ENCODE data around the gene SAP25. TPM values are rescaled to one million over a fixed set of nuclear protein-coding genes. Genes with fewer than 3 reads are reported as not detected.
A peak's percentile ranks its signal among the peaks of the same experiment; 100 is the strongest.

SAP25 gene
- total and polyA plus RNA-seq, 2 experiments from 2014 or later: not detected

DNA sequence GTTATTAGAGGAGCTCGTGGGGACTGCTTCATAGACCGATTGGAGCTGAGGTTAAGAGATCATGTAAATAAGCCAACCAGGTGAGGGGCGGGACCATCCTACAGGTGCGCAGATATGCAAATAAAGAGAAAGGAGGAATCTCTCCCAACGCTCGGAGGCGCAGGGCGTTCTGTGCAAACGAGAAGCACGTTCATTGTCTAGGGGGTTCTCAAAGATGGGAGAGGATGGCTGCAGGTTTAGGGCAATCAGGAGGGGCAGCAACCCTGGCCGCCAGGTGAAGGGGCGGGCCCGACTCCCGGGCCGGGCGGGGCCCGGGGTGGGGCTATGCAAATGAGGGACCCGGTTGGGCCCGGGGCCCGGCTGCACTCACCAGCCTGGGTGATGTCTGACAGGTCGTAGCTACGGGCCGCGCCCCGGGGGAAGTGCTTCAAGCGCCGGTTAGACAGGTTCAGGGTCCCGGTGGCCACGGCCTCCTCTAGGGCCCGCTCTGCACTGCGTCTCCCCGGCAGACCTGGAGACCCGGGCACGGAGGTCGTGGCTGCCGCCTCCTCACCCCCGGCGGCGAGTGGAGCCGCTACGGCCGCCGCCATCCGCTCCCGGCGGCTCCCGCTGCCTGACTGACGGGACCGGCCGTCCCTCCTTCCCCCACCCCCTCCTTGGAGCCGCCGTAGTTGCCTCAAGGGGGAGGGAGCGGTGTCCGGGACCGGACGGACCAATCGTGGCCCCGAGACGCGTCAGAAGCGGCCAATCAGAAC lies 12.0 kb upstream of the SAP25 start, which contains the start of gene LRCH4:
LRCH4 (minus strand) TSS at position 619 of the 755 bp plus-strand sequence; CDS start at position 590, 29 bp downstream.
- Histone ChIP-seq H3K9me2 (ENCODE audit: insufficient read depth) (no peaks in the 10 kb centered on the region), H3F3A (ENCODE audit: insufficient read depth) (no peaks in the 10 kb centered on the region), H3K9ac (peak within 1 kb of the TSS; percentile 90), H3K9me3 (ENCODE audit: low read depth) (no peaks in the 10 kb centered on the region), H3K4me2 (ENCODE audit: unreplicated experiment) (peak within 1 kb of the TSS; percentile 93), H3K27me3 (replicated peaks; ENCODE audit: insufficient read depth) (no peaks in the 10 kb centered on the region), H3K27ac (peak within 1 kb of the TSS; percentile 62), H3K4me3 (peak within 1 kb of the TSS; percentile 93), H2AFZ (peak within 1 kb of the TSS; percentile 87), H3K79me2 (ENCODE audit: insufficient read depth) (peaks cover 20% of the 10 kb centered on the region), H4K20me1 (ENCODE audit: insufficient read depth) (no peaks in the 10 kb centered on the region), H3K36me3 (ENCODE audit: low read depth) (0 out of 2 replicates have a peak, but pooled peaks cover 3% of the 10 kb centered on the region), H3K4me1 (ENCODE audit: insufficient read depth) (0 out of 2 replicates have a peak, but pooled peaks cover 5% of the 10 kb centered on the region)
- no peak for TF ChIP-seq EZH2phosphoT487 (IDR thresholded peaks at IDR 0.05; ENCODE audit: insufficient read depth, low read depth)
- TF ChIP-seq EZH2 (IDR thresholded peaks at IDR 0.05; ENCODE audit: insufficient read depth, poor library complexity, severe bottlenecking): no peak
- in situ Hi-C loops (cut with MboI): no loop called here
- peak; percentile 55 for DNase-seq
- WGBS, 2 experiments (ENCODE audit: low coverage in 1 of 2, low lambda C conversion rate in 2 of 2, missing lambda C conversion rate in 2 of 2): 1% methylated on average over 48 to 55 of the region's 61 CpGs

DNA sequence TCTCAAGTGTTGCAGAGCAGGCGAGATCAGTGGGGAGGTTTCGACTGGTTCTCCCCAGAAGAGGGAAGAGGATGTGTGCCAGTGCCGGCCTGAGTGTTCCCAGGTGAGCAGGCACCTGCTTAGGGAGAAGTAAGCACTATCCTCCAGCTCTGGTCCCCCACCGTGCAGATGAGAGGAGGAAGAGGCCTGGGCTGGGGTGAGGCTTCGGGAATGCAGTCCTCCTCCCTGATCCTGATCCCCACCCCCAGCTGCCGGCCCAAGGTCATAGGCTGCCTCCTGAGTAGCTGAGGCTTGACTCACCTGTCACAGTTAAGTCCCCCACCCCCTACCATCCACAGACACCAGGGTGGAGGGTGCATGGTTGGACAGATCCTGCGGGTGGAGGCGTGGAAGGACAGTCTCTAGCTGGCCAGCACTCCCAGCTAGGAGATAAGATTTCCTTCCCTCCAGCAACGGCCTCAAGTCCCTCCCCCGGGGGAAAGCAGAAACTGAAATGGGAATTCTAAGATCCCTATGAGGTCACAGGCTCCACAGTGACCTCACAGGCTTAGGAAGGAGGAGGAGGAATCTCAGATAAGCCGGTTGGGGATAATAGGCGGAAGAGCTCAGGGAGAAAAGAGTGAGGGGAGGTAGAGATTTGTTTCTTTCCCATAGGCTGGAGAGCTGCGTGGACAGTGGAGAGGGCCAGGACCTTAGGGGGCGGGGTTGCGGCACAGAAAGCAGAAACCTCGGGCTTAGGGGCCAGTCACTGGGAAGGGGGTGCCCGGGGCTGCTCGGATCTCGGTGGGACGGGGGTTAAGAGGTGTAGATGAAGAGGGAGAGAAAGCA lies 11.2 kb upstream of the SAP25 start:
- Histone ChIP-seq H3K9me3 (ENCODE audit: low read depth) (no peaks in the 10 kb centered on the region), H3K4me3 (peak overlapping the region; percentile 93), H3K9ac (peak overlapping the region; percentile 90), H3K27ac (peak overlapping the region; percentile 62), H2AFZ (peak overlapping the region; percentile 55), H3K36me3 (ENCODE audit: low read depth) (0 out of 2 replicates have a peak, but pooled peaks cover 3% of the 10 kb centered on the region), H3K27me3 (replicated peaks; ENCODE audit: insufficient read depth) (no peaks in the 10 kb centered on the region), H4K20me1 (ENCODE audit: insufficient read depth) (no peaks in the 10 kb centered on the region; the same call in 1 of the 2 replicates), H3K79me2 (ENCODE audit: insufficient read depth) (peaks cover 20% of the 10 kb centered on the region), H3K9me2 (ENCODE audit: insufficient read depth) (no peaks in the 10 kb centered on the region), H3K4me2 (ENCODE audit: unreplicated experiment) (peak overlapping the region; percentile 91), H3F3A (ENCODE audit: insufficient read depth) (no peaks in the 10 kb centered on the region), H3K4me1 (ENCODE audit: insufficient read depth) (0 out of 2 replicates have a peak, but pooled peaks cover 5% of the 10 kb centered on the region)
- no peak for TF ChIP-seq EZH2phosphoT487 (IDR thresholded peaks at IDR 0.05; ENCODE audit: insufficient read depth, low read depth)
- TF ChIP-seq EZH2 (IDR thresholded peaks at IDR 0.05; ENCODE audit: insufficient read depth, poor library complexity, severe bottlenecking): no peak
- DNase-seq: peak; percentile 75
- WGBS, 2 experiments (ENCODE audit: low coverage in 1 of 2, low lambda C conversion rate in 2 of 2, missing lambda C conversion rate in 2 of 2): 10 to 11% methylated on average over 20 of the region's 20 CpGs
- in situ Hi-C loops (cut with MboI): no loop called here

DNA sequence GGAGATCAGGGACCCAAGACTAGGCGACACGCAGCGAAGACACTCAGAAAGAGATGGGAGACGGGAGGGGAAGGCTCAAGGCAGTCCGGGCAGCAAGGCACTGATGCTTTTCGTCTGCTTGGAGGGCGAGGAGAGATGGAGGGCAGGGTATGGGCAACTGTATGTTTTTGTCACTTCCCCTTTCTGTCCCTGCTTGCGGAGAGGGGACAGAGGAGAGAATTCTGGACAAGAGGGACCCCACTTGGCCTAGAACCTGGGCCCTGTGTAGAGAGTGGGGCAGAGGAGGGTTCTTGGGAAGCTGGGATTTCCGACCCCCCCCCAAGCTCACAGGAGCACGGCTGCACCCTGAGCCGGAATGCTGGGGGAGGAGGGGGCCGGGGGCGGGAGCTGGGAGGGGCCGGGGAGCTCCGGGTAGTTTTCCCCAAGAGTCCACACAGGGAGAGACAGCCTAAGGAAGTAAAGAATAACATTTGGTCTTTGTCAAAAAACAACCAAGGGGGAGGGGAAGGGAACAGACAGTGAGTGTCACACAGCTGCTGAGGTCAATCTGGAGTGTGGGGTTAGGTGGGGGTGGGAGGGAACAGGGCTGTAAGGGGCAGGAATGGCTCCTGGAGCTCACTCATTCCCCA lies 10.5 kb upstream of the SAP25 start:
- Histone ChIP-seq H3K9me2 (ENCODE audit: insufficient read depth) (no peaks in the 10 kb centered on the region), H3K4me3 (peak overlapping the region; percentile 93; the same call in 1 of the 2 replicates), H3K79me2 (ENCODE audit: insufficient read depth) (peaks cover 20% of the 10 kb centered on the region), H4K20me1 (ENCODE audit: insufficient read depth) (no peaks in the 10 kb centered on the region; the same call in 1 of the 2 replicates), H2AFZ (no peak overlapping the region), H3K27me3 (replicated peaks; ENCODE audit: insufficient read depth) (no peaks in the 10 kb centered on the region), H3K9ac (peak overlapping the region; percentile 90; the same call in 1 of the 2 replicates), H3K27ac (no peak overlapping the region), H3K9me3 (ENCODE audit: low read depth) (no peaks in the 10 kb centered on the region), H3K36me3 (ENCODE audit: low read depth) (0 out of 2 replicates have a peak, but pooled peaks cover 3% of the 10 kb centered on the region), H3K4me1 (ENCODE audit: insufficient read depth) (0 out of 2 replicates have a peak, but pooled peaks cover 5% of the 10 kb centered on the region), H3F3A (ENCODE audit: insufficient read depth) (no peaks in the 10 kb centered on the region), H3K4me2 (ENCODE audit: unreplicated experiment) (peak overlapping the region; percentile 91)
- no peak for TF ChIP-seq EZH2 (IDR thresholded peaks at IDR 0.05; ENCODE audit: insufficient read depth, poor library complexity, severe bottlenecking)
- TF ChIP-seq EZH2phosphoT487 (IDR thresholded peaks at IDR 0.05; ENCODE audit: insufficient read depth, low read depth): no peak
- in situ Hi-C loops (cut with MboI): no loop called here
- 66 to 91% methylated on average over 8 to 15 of the region's 15 CpGs for WGBS, 2 experiments (ENCODE audit: low coverage in 1 of 2, low lambda C conversion rate in 2 of 2, missing lambda C conversion rate in 2 of 2)
- no peak for DNase-seq
